Lower leg skin (tissue), 4 donors: ENCODE measurements around the gene SVEP1. TPM values are rescaled to one million over a fixed set of nuclear protein-coding genes. Genes with fewer than 3 reads are reported as not detected.

Source experiments
- DNase-seq, 2 donors: peaks; one replicate each; pipeline ENCODE4 v3.0.0-alpha.2; 2019; ENCODE audit warnings: low spot score in 2 of 2
- H3K4me3 ChIP-seq: fragments of 200-600 bp; sonication (generic); 2 replicates; pipeline ENCODE4 v1.5.1; 2017; ENCODE audit warnings: mild to moderate bottlenecking, low read depth; ENCODE audit not compliant: poor library complexity, severe bottlenecking
- CTCF ChIP-seq, 3 donors: fragments of 450-650 bp; IDR thresholded peaks; one replicate each; pipeline ENCODE4 v1.5.1; 2016; ENCODE audit warnings: antibody characterized with exemption in 3 of 3, mild to moderate bottlenecking in 3 of 3, moderate library complexity in 2 of 3
- POLR2A ChIP-seq, 2 donors: fragments of 450-650 bp; IDR thresholded peaks; one replicate each; pipeline ENCODE4 v1.6.1; 2016 to 2017; ENCODE audit warnings: antibody characterized with exemption in 2 of 2, mild to moderate bottlenecking in 1 of 2, moderate library complexity in 1 of 2
- WGBS, 2 donors: methylation state at CpG; one replicate each; pipeline ENCODE4 v1.1.5; 2018; 5-methylcytosine and 5-hydroxymethylcytosine counted together
- intact Hi-C: fragments of 100-400 bp; cut with DNase I; formaldehyde crosslinking; loops from one replicate; pipeline ENCODE4 v1.15.0; 2023; ENCODE audit warnings: low total_unique reads
- total RNA-seq, 4 donors: library from RNA; depleted of rRNA; stranded (reverse); fragments of >200 nt; gene quantifications; one replicate each; pipeline ENCODE4 v1.1.0, GENCODE V29; 2016

The SVEP1 gene
- total RNA-seq, 4 donors from 2014 or later, result 11.1 to 39.0 (median 14.7) TPM

GRCh38 chr9:110329639-110330230 is 249.8 kb downstream of the SVEP1 start:
- intact Hi-C loops, result no loop called here
- 69 to 77% methylated on average over 5 of the region's 5 CpGs for WGBS, 2 donors
- no peak for DNase-seq
- no peak for TF ChIP-seq POLR2A (IDR thresholded peaks at IDR 0.05)
- no peak for TF ChIP-seq CTCF (IDR thresholded peaks at IDR 0.05)
- H3K4me3 ChIP-seq, result no peak overlapping the region

GRCh38 chr9:110328763-110329162 is 250.8 kb downstream of the SVEP1 start:
- intact Hi-C loops, result no loop called here
- TF ChIP-seq POLR2A (IDR thresholded peaks at IDR 0.05), result no peak
- no peak for TF ChIP-seq CTCF (IDR thresholded peaks at IDR 0.05)
- DNase-seq, result no peak
- no peak overlapping the region for H3K4me3 ChIP-seq
- 82 to 87% methylated on average over 1 of the region's 1 CpG for WGBS, 2 donors

- H3K4me3 ChIP-seq, result no peak overlapping the region
- DNase-seq, result no peak
- 63 to 68% methylated on average over 1 of the region's 1 CpG for WGBS, 2 donors
- intact Hi-C loops, result no loop called here
- no peak for TF ChIP-seq CTCF (IDR thresholded peaks at IDR 0.05)
- TF ChIP-seq POLR2A (IDR thresholded peaks at IDR 0.05), result no peak
Observed at GRCh38 chr9:110327716-110328115, 251.8 kb downstream of the SVEP1 start.

- TF ChIP-seq POLR2A (IDR thresholded peaks at IDR 0.05), result no peak
- no peak for TF ChIP-seq CTCF (IDR thresholded peaks at IDR 0.05)
- no peak for DNase-seq
- no peak overlapping the region for H3K4me3 ChIP-seq
- intact Hi-C loops, result no loop called here
Observed at GRCh38 chr9:110323818-110324217, 255.7 kb downstream of the SVEP1 start.

- 42 to 64% methylated on average over 3 of the region's 3 CpGs for WGBS, 2 donors
- no peak for DNase-seq
- TF ChIP-seq POLR2A (IDR thresholded peaks at IDR 0.05) (no peak), CTCF (IDR thresholded peaks at IDR 0.05) (no peak)
- intact Hi-C loops, result no loop called here
- H3K4me3 ChIP-seq, result no peak overlapping the region
Observed at GRCh38 chr9:110320651-110321445, 258.7 kb downstream of the SVEP1 start.
